ENCODE data around the gene LIX1. TPM values are rescaled to one million over a fixed set of nuclear protein-coding genes. Genes with fewer than 3 reads are reported as not detected.
"Not testable (repeated sequence)": the region's sequence is repeated elsewhere in the genome, so short reads cannot be mapped to it uniquely, and the experiment has no call there.

LIX1 gene
- total RNA-seq = not detected in 2 replicates

DNA sequence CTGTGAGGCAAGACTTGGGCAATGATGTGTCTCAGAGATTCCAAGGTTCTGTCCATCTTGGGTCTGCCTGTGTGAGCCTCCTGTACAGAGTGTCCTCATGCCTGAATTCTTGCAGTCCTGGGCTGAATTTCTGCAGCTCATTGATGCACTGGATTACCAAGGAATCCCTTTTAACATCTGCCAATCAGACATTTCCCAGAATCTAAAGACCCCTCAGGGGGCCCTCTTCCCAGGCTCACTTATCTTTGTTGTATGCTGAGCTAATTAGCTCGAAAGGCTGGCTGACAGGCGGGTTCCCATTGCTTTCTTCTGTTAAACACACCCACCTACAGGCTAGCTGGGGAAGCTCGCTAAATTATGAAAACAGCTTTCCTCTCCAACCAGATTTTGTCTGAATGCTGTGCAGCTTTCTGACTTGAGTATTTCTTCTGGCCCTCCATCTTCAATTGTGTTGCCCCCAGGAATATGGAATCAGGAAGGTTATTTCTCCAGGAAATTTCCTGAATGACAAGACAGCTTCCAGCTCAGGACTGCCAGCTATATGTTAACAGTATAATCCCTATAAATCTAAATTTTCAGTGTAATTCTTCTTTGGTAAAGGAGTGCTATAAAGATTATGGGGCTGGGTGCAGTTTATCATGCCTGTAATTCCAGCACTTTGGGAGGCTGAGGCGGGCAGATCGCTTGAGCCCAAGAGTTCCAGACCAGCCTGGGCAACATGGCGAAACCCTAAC lies at the start of gene LIX1:
Gene LIX1 (minus strand): TSS at position 91 of the 734 bp plus-strand sequence. CDS start 35 bp downstream, at position 56.
- no peaks in the 10 kb centered on the region for H3K9me3 Mint-ChIP-seq
- peaks cover 24% of the 10 kb centered on the region for H3K27me3 Mint-ChIP-seq (ENCODE audit: low read depth)
- intact Hi-C loops (cut with micrococcal nuclease) = loop anchor here (1.0 kb wide), 1 partner anchor 145 kb away; no protein-coding TSS in a partner anchor
- DNase-seq (ENCODE audit: low spot score) = no peak
- H3K4me1 Mint-ChIP-seq (ENCODE audit: low read depth) = no peaks in the 10 kb centered on the region
- no peaks in the 10 kb centered on the region for H3K36me3 Mint-ChIP-seq (ENCODE audit: low read depth)
- H3K27ac Mint-ChIP-seq = no peak within 1 kb of the TSS
- H3K4me3 Mint-ChIP-seq (ENCODE audit: low read depth) = no peak within 1 kb of the TSS

DNA sequence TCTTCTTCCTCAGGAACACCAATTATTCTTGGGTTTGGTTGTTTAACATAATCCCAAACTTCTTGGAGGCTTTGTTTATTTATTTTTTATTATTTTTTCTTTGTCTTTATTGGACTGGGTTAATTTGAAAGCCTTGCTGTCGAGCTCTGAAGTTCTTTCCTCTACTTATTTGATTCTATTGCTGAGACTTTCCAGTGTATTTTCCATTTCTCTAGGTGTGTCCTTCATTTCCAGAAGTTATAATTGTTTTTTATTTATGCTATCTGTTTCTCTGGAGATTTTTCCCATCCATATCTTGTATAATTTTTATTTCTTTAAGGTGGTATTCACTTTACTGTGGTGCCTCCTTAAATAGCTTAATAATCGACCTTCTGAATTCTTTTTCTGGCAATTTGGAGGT lies 49.5 kb upstream of the LIX1 start:
- H3K4me3 Mint-ChIP-seq (ENCODE audit: low read depth) = no peak overlapping the region
- peaks cover 4% of the 10 kb centered on the region for H3K4me1 Mint-ChIP-seq (ENCODE audit: low read depth)
- H3K36me3 Mint-ChIP-seq (ENCODE audit: low read depth) = no peaks in the 10 kb centered on the region
- no peak for DNase-seq (ENCODE audit: low spot score)
- no peak overlapping the region for H3K27ac Mint-ChIP-seq
- intact Hi-C loops (cut with micrococcal nuclease) = no loop called here
- peaks cover 17% of the 10 kb centered on the region for H3K9me3 Mint-ChIP-seq
- H3K27me3 Mint-ChIP-seq (ENCODE audit: low read depth) = peaks cover 5% of the 10 kb centered on the region

DNA sequence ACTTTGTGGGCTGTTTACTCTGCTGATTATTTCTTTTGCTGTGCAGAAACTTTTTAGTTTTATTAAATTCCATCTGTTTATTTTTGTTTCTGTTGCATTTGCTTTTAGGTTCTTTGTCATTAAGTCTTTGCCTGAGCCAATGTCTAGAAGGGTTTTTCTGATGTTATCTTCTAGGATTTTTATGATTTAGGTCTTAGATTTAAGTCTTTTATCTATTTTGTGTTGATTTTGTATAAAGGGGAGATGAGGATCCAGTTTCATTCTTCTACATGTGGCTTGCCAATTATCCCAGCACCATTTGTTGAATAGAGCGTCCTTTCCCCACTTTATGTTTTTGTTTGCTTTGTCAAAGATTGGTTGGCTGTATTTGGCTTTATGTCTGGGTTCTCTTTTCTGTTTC lies 47.1 kb upstream of the LIX1 start:
- not testable (repeated sequence) for DNase-seq (ENCODE audit: low spot score); H3K36me3 Mint-ChIP-seq (ENCODE audit: low read depth); H3K4me3 Mint-ChIP-seq (ENCODE audit: low read depth); H3K4me1 Mint-ChIP-seq (ENCODE audit: low read depth); H3K27ac Mint-ChIP-seq
- Mint-ChIP-seq H3K27me3 (ENCODE audit: low read depth) (peaks cover 12% of the 10 kb centered on the region), H3K9me3 (peaks cover 23% of the 10 kb centered on the region)
- intact Hi-C loops (cut with micrococcal nuclease) = loop anchor here (10.0 kb wide), 1 partner anchor 1635 kb away; the partner anchor contains the start of genes ARSK and SKIC3

DNA sequence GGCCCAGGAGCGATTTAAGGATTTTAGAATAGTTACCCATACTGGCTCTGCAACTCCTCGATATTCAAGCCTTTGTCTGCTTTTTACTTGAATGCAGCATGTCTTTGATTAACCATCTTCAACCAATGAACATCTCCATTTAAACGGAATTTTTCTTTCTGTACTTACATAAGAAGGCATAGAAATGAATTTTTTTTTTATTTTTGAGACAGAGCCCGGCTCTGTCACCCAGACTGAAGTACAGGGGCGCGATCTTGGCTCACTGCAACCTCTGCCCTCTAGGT lies 41.5 kb upstream of the LIX1 start:
- H3K36me3 Mint-ChIP-seq (ENCODE audit: low read depth) = peaks cover 26% of the 10 kb centered on the region

DNA sequence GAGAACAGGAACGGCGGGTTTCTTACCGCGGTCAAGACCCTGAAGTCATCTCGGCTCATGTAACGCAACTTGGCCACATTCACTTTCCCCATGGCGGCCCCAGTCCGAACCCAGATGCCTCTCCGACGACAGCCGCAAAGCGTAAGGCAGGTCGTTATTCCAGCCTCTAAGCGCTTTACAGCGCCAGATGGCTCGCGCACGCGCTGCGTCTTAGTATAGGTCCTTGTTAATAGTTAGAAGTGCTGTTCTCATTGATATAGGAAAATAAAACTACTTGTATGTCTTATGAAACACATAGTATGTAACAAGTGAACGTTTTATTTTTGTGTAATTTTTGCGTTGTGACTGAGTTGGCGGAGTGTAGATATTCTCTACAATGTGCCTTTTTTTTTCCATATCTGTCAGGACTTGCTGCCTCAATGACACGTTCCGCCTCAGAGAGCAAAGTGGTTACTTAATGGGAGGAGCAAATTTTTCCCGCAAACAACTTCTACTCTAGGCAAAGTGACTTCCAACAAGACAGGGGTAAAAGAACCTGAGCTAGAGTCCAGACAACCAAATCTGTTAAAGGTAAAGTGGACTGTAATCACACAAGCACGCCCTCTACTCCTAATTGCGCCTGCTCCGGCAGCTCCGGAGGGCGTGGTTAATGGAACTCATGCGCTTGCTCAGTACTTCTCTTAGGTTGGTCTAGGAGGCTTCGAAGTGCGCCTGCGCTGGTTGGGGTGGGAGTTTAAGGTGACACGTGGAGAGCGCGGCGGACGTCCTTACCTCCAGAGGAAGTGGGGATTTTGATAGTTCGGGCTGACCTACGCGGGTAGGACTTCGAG lies 40.9 kb upstream of the LIX1 start, which contains the start of gene RIOK2:
Gene RIOK2 (minus strand): TSS at position 148 of the 830 bp plus-strand sequence. CDS start 56 bp downstream, at position 92.
- peak within 1 kb of the TSS; percentile 100 for H3K27ac Mint-ChIP-seq
- peaks cover 32% of the 10 kb centered on the region for H3K36me3 Mint-ChIP-seq (ENCODE audit: low read depth)
- H3K4me3 Mint-ChIP-seq (ENCODE audit: low read depth) = peak within 1 kb of the TSS; percentile 89
- peaks cover 12% of the 10 kb centered on the region for H3K9me3 Mint-ChIP-seq
- H3K4me1 Mint-ChIP-seq (ENCODE audit: low read depth) = peaks cover 24% of the 10 kb centered on the region
- DNase-seq (ENCODE audit: low spot score) = peak; percentile 89
- H3K27me3 Mint-ChIP-seq (ENCODE audit: low read depth) = peaks cover 9% of the 10 kb centered on the region
- intact Hi-C loops (cut with micrococcal nuclease) = loop anchor here (1.0 to 10.0 kb wide), 7 partner anchors 248 to 1629 kb away; partner anchors contain the start of genes ARSK, CAST, RGMB and SKIC3

More for the DNA sequence above, 41.5 kb upstream of the LIX1 start:
- Mint-ChIP-seq H3K27ac (peak overlapping the region; percentile 100), H3K4me3 (ENCODE audit: low read depth) (peak overlapping the region; percentile 89), H3K27me3 (ENCODE audit: low read depth) (peaks cover 9% of the 10 kb centered on the region), H3K9me3 (peaks cover 12% of the 10 kb centered on the region), H3K4me1 (ENCODE audit: low read depth) (peaks cover 24% of the 10 kb centered on the region)
- intact Hi-C loops (cut with micrococcal nuclease) = loop anchor here (1.0 to 10.0 kb wide), 7 partner anchors 249 to 1629 kb away; partner anchors contain the start of genes ARSK, CAST, RGMB and SKIC3
- no peak for DNase-seq (ENCODE audit: low spot score)

DNA sequence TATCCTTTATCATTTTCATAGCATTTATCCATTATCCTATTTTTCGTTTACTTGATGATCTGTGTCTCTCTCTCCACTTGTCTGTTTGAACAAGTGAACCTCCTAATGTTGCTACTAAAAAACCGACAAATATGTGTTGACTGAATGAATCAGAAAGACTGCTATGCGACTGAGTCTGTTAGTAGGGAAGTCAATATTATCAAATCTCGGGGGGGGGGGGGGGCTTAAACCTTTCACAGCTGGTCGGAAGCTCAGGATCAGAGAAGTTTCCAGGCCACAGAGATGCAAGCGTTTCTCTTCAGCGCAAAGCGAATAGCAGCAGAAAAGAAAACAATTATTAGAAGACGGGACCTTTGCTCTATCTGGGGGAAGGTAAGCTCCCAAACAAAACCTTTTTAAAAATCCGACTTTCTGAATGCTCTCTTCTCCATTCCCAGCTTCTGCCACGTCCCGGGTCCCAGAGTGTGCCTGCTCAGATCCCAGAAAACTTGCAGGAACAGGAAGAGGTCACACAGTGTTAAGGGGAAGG lies 40.2 kb upstream of the LIX1 start:
- Mint-ChIP-seq H3K4me1 (ENCODE audit: low read depth) (peaks cover 24% of the 10 kb centered on the region), H3K36me3 (ENCODE audit: low read depth) (peaks cover 39% of the 10 kb centered on the region), H3K4me3 (ENCODE audit: low read depth) (peak overlapping the region; percentile 89), H3K27me3 (ENCODE audit: low read depth) (peaks cover 9% of the 10 kb centered on the region), H3K27ac (peak overlapping the region; percentile 100), H3K9me3 (peaks cover 12% of the 10 kb centered on the region)
- intact Hi-C loops (cut with micrococcal nuclease) = loop anchor here (1.0 to 10.0 kb wide), 7 partner anchors 247 to 1628 kb away; partner anchors contain the start of genes ARSK, CAST, RGMB and SKIC3
- no peak for DNase-seq (ENCODE audit: low spot score)

- Mint-ChIP-seq H3K9me3 (peaks cover 12% of the 10 kb centered on the region), H3K4me1 (ENCODE audit: low read depth) (peaks cover 24% of the 10 kb centered on the region), H3K4me3 (ENCODE audit: low read depth) (peak overlapping the region; percentile 89), H3K27ac (peak overlapping the region; percentile 100), H3K36me3 (ENCODE audit: low read depth) (peaks cover 43% of the 10 kb centered on the region), H3K27me3 (ENCODE audit: low read depth) (peaks cover 9% of the 10 kb centered on the region)
- intact Hi-C loops (cut with micrococcal nuclease) = loop anchor here (2.0 to 10.0 kb wide), 6 partner anchors 315 to 1627 kb away; partner anchors contain the start of genes ARSK, CAST, RGMB and SKIC3
- DNase-seq (ENCODE audit: low spot score) = no peak
Measured at GRCh38 chr5:97181856-97182545, 39.6 kb upstream of the LIX1 start.

- H3K27ac Mint-ChIP-seq; H3K9me3 Mint-ChIP-seq; DNase-seq (ENCODE audit: low spot score); H3K4me3 Mint-ChIP-seq (ENCODE audit: low read depth); H3K27me3 Mint-ChIP-seq (ENCODE audit: low read depth); intact Hi-C loops (cut with micrococcal nuclease): not testable (repeated sequence)
- peaks cover 56% of the 10 kb centered on the region for H3K36me3 Mint-ChIP-seq (ENCODE audit: low read depth)
- peaks cover 22% of the 10 kb centered on the region for H3K4me1 Mint-ChIP-seq (ENCODE audit: low read depth)
Measured at GRCh38 chr5:97179457-97179856, 37.0 kb upstream of the LIX1 start.

DNA sequence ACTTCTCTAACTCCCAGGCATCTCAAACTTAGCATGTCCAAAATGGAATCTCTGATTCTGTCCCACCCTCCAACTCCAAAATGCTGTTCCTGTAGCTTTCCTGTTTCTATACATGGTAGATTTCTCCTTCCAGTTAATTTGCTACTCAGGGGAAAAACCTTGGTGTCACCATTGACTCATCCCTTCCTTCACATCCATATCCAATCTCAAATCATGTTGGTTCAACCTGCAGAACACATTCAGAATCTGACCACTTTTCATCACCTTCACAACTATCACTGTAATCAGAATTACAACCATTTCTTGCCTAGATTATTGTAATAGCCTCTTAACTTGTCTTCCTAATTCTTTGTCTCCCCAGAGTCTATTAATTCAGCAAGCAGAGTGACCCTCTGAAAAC lies 29.8 kb upstream of the LIX1 start:
- intact Hi-C loops (cut with micrococcal nuclease) = no loop called here
- Mint-ChIP-seq H3K9me3 (no peaks in the 10 kb centered on the region), H3K36me3 (ENCODE audit: low read depth) (peaks cover 52% of the 10 kb centered on the region), H3K27me3 (ENCODE audit: low read depth) (no peaks in the 10 kb centered on the region), H3K27ac (peak overlapping the region; percentile 38), H3K4me1 (ENCODE audit: low read depth) (peaks cover 20% of the 10 kb centered on the region), H3K4me3 (ENCODE audit: low read depth) (no peak overlapping the region)
- no peak for DNase-seq (ENCODE audit: low spot score)

DNA sequence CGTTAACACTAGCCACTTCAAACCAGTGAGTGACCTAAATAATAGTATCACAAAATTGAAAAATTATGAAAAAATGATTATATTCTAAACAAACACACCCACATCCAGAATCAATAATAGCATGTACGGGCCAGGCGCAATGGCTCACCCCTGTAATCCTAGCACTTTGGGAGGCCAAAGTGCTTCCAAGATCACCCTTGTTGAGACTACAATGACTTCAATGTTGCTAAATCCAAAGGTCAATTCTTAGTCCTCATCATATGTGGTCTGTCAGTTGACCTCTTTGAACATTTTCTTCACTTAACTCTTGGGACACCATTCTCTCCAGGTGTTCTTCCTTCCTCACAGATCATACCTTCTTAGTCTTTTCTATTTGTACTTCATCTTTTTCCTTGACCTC lies 29.3 kb upstream of the LIX1 start:
- intact Hi-C loops (cut with micrococcal nuclease) = no loop called here
- DNase-seq (ENCODE audit: low spot score) = no peak
- H3K36me3 Mint-ChIP-seq (ENCODE audit: low read depth) = peaks cover 50% of the 10 kb centered on the region
- no peaks in the 10 kb centered on the region for H3K9me3 Mint-ChIP-seq
- no peak overlapping the region for H3K4me3 Mint-ChIP-seq (ENCODE audit: low read depth)
- peak overlapping the region; percentile 38 for H3K27ac Mint-ChIP-seq
- no peaks in the 10 kb centered on the region for H3K27me3 Mint-ChIP-seq (ENCODE audit: low read depth)
- peaks cover 20% of the 10 kb centered on the region for H3K4me1 Mint-ChIP-seq (ENCODE audit: low read depth)

- H3K36me3 Mint-ChIP-seq (ENCODE audit: low read depth) = peaks cover 47% of the 10 kb centered on the region
- H3K4me3 Mint-ChIP-seq (ENCODE audit: low read depth) = peak overlapping the region; percentile 49
- no peak for DNase-seq (ENCODE audit: low spot score)
- peak overlapping the region; percentile 93 for H3K27ac Mint-ChIP-seq
- peaks cover 31% of the 10 kb centered on the region for H3K4me1 Mint-ChIP-seq (ENCODE audit: low read depth)
- intact Hi-C loops (cut with micrococcal nuclease) = no loop called here
- no peaks in the 10 kb centered on the region for H3K9me3 Mint-ChIP-seq
- no peaks in the 10 kb centered on the region for H3K27me3 Mint-ChIP-seq (ENCODE audit: low read depth)
Measured at GRCh38 chr5:97167435-97167834, 25.0 kb upstream of the LIX1 start.

- no peak overlapping the region for H3K27ac Mint-ChIP-seq
- no peaks in the 10 kb centered on the region for H3K9me3 Mint-ChIP-seq
- H3K36me3 Mint-ChIP-seq (ENCODE audit: low read depth) = peaks cover 47% of the 10 kb centered on the region
- no peaks in the 10 kb centered on the region for H3K27me3 Mint-ChIP-seq (ENCODE audit: low read depth)
- H3K4me3 Mint-ChIP-seq (ENCODE audit: low read depth) = no peak overlapping the region
- intact Hi-C loops (cut with micrococcal nuclease) = no loop called here
- no peak for DNase-seq (ENCODE audit: low spot score)
- peaks cover 24% of the 10 kb centered on the region for H3K4me1 Mint-ChIP-seq (ENCODE audit: low read depth)
Measured at GRCh38 chr5:97165726-97166125, 23.3 kb upstream of the LIX1 start.
